ENCODE results near the gene ANKRD40. TPM values are rescaled to one million over a fixed set of nuclear protein-coding genes. Genes with fewer than 3 reads are reported as not detected.

Gene ANKRD40
- total RNA-seq, 1 donor from 2014 or later, result 21.6 TPM

GRCh38 chr17:50685691-50686493 lies 21.8 kb downstream of the ANKRD40 start:
- DNase-seq (ENCODE audit: extremely low spot score in 2 of 2), result no peak
- Histone ChIP-seq H3K27me3 (no peaks in the 10 kb centered on the region), H3K4me3 (no peak overlapping the region), H3K36me3 (no peaks in the 10 kb centered on the region), H3K4me1 (peaks cover 34% of the 10 kb centered on the region), H3K9me3 (no peaks in the 10 kb centered on the region), H3K27ac (peak overlapping the region; percentile 82)
- TF ChIP-seq POLR2A (IDR thresholded peaks at IDR 0.05), result no peak
- no peak for TF ChIP-seq POLR2AphosphoS5 (IDR thresholded peaks at IDR 0.05; ENCODE audit: insufficient read depth in 1 of 2, low read depth in 1 of 2)
- TF ChIP-seq CTCF (IDR thresholded peaks at IDR 0.05), result no peak
- intact Hi-C loops (cut with DNase I), result loop anchor here (5.0 kb wide), 2 partner anchors 54 to 139 kb away; partner anchors contain the start of genes ABCC3 and SPATA20

GRCh38 chr17:50685334-50685665 lies 22.4 kb downstream of the ANKRD40 start:
- Histone ChIP-seq H3K4me3 (no peak overlapping the region), H3K36me3 (no peaks in the 10 kb centered on the region), H3K27ac (no peak overlapping the region), H3K27me3 (no peaks in the 10 kb centered on the region), H3K4me1 (peaks cover 36% of the 10 kb centered on the region), H3K9me3 (no peaks in the 10 kb centered on the region)
- DNase-seq (ENCODE audit: extremely low spot score in 2 of 2), result no peak
- TF ChIP-seq CTCF (IDR thresholded peaks at IDR 0.05), result no peak
- TF ChIP-seq POLR2A (IDR thresholded peaks at IDR 0.05), result no peak
- no peak for TF ChIP-seq POLR2AphosphoS5 (IDR thresholded peaks at IDR 0.05; ENCODE audit: insufficient read depth in 1 of 2, low read depth in 1 of 2)
- intact Hi-C loops (cut with DNase I), result loop anchor here (5.0 kb wide), 2 partner anchors 53 to 138 kb away; partner anchors contain the start of genes ABCC3 and SPATA20

GRCh38 chr17:50684612-50685333 lies 22.9 kb downstream of the ANKRD40 start:
- Histone ChIP-seq H3K27ac (no peak overlapping the region), H3K36me3 (no peaks in the 10 kb centered on the region), H3K27me3 (no peaks in the 10 kb centered on the region), H3K4me1 (peaks cover 36% of the 10 kb centered on the region), H3K4me3 (no peak overlapping the region), H3K9me3 (no peaks in the 10 kb centered on the region)
- DNase-seq (ENCODE audit: extremely low spot score in 2 of 2), result no peak
- intact Hi-C loops (cut with DNase I), result loop anchor here (5.0 kb wide), 2 partner anchors 52 to 137 kb away; partner anchors contain the start of genes ABCC3 and SPATA20
- TF ChIP-seq CTCF (IDR thresholded peaks at IDR 0.05) (no peak), POLR2AphosphoS5 (IDR thresholded peaks at IDR 0.05; ENCODE audit: insufficient read depth in 1 of 2, low read depth in 1 of 2) (no peak), POLR2A (IDR thresholded peaks at IDR 0.05) (no peak)

- H3K27ac ChIP-seq, result no peak overlapping the region
- intact Hi-C loops (cut with DNase I), result no loop called here
- TF ChIP-seq POLR2A (IDR thresholded peaks at IDR 0.05), result no peak
- TF ChIP-seq POLR2AphosphoS5 (IDR thresholded peaks at IDR 0.05; ENCODE audit: insufficient read depth in 1 of 2, low read depth in 1 of 2), result no peak
- no peak for TF ChIP-seq CTCF (IDR thresholded peaks at IDR 0.05)
- no peak overlapping the region for H3K4me3 ChIP-seq
- no peaks in the 10 kb centered on the region for H3K27me3 ChIP-seq
- H3K36me3 ChIP-seq, result no peaks in the 10 kb centered on the region
- H3K4me1 ChIP-seq, result peaks cover 32% of the 10 kb centered on the region
- no peaks in the 10 kb centered on the region for H3K9me3 ChIP-seq
- DNase-seq (ENCODE audit: extremely low spot score in 2 of 2), result no peak
These were observed 23.5 kb downstream of the ANKRD40 start for GRCh38 chr17:50684288-50684611.
